Measurements from ENCODE around the gene NGLY1. TPM values are rescaled to one million over a fixed set of nuclear protein-coding genes. Genes with fewer than 3 reads are reported as not detected.

Gene NGLY1
- total RNA-seq, 1 experiment from 2014 or later: 27.0 TPM

- H3K27me3 Mint-ChIP-seq (ENCODE audit: low read depth): no peaks in the 10 kb centered on the region
- no CpG with 5 or more reads among the region's 1 CpG for WGBS (ENCODE audit: extremely low coverage, insufficient read length, low lambda C conversion rate)
- no peak overlapping the region for H3K9ac ChIP-seq (ENCODE audit: extremely low read depth, insufficient read length, low read length)
- no peak overlapping the region for H3K18ac ChIP-seq (ENCODE audit: insufficient read length, low read depth, low read length)
- no peak overlapping the region for H3K27ac ChIP-seq (ENCODE audit: insufficient read length, low read depth, low read length)
- H3K4ac ChIP-seq (ENCODE audit: low read depth, low read length): no peak overlapping the region
- no peaks in the 10 kb centered on the region for H3K9me3 ChIP-seq (ENCODE audit: control insufficient read depth, low read depth, low read length)
- H3T11ph ChIP-seq (ENCODE audit: low read length): no peak overlapping the region
- no peak overlapping the region for H2BK20ac ChIP-seq (ENCODE audit: low read depth, low read length, poor library complexity, severe bottlenecking)
- no peaks in the 10 kb centered on the region for H3K27me3 ChIP-seq (ENCODE audit: insufficient read depth, low read length)
- H2BK5ac ChIP-seq (ENCODE audit: insufficient read length, low read length): no peak overlapping the region
- no peaks in the 10 kb centered on the region for H3K79me2 ChIP-seq (ENCODE audit: insufficient read depth, low read length)
- H3K4me2 ChIP-seq (ENCODE audit: insufficient read depth, insufficient read length, low read length): no peak overlapping the region
- TF ChIP-seq CTCF (conservative IDR thresholded peaks at IDR 0.05): no peak
- H3K4me1 Mint-ChIP-seq: peaks cover 14 to 22% of the 10 kb centered on the region in 2 experiments
- H3K9me3 Mint-ChIP-seq: peaks cover 0 to 9% of the 10 kb centered on the region in 2 experiments; a peak in 4 of 5 replicates
- H4K5ac ChIP-seq (ENCODE audit: insufficient read length, low read depth, low read length): no peak overlapping the region
- peaks cover 5% of the 10 kb centered on the region; the same call in 1 of the 2 replicates for H3K4me1 ChIP-seq (ENCODE audit: insufficient read depth, low read length)
- no peaks in the 10 kb centered on the region for H4K20me1 ChIP-seq (ENCODE audit: control insufficient read depth, insufficient read depth, insufficient read length)
- H3K27ac Mint-ChIP-seq: no peak overlapping the region
- no peaks in the 10 kb centered on the region for H3K23me2 ChIP-seq (ENCODE audit: insufficient read length, low read depth, low read length, poor library complexity, severe bottlenecking)
- H4K8ac ChIP-seq (replicated peaks; ENCODE audit: insufficient read length, low read depth, low read length): no peak overlapping the region
- no peak overlapping the region for H3K14ac ChIP-seq (ENCODE audit: insufficient read depth, low read length)
- DNase-seq: no peak
- H3K4me3 Mint-ChIP-seq: no peak overlapping the region
- no peak overlapping the region for H2AK5ac ChIP-seq (ENCODE audit: insufficient read length, low read length)
- no peak overlapping the region for H3K56ac ChIP-seq (ENCODE audit: insufficient read length, low read depth, low read length)
- no peak overlapping the region for H2BK15ac ChIP-seq (ENCODE audit: low read depth, low read length)
- H2BK120ac ChIP-seq (ENCODE audit: low read depth, low read length, poor library complexity, severe bottlenecking): no peak overlapping the region
- no peak overlapping the region for H2BK12ac ChIP-seq (ENCODE audit: insufficient read length, low read depth, low read length)
- H3K79me1 ChIP-seq (ENCODE audit: insufficient read depth, low read depth, low read length, poor library complexity, severe bottlenecking): no peaks in the 10 kb centered on the region
- H3K23ac ChIP-seq (ENCODE audit: insufficient read length, low read depth, low read length): no peak overlapping the region
- H4K91ac ChIP-seq (ENCODE audit: insufficient read length, low read depth, low read length): no peak overlapping the region
- H2AFZ ChIP-seq (ENCODE audit: low read length): no peak overlapping the region
- peaks cover 0 to 4% (median 0%) of the 10 kb centered on the region in 3 experiments; a peak in 1 of 7 replicates for H3K36me3 Mint-ChIP-seq (ENCODE audit: insufficient read depth in 1 of 3, low read depth in 3 of 3)
These were observed 33.9 kb upstream of the NGLY1 start for GRCh38 chr3:25817107-25817506.
